Heart right ventricle (tissue), 16 donors: ENCODE data around the gene ZBED2. TPM values are rescaled to one million over a fixed set of nuclear protein-coding genes. Genes with fewer than 3 reads are reported as not detected.
"Not testable (repeated sequence)": the region's sequence is repeated elsewhere in the genome, so short reads cannot be mapped to it uniquely, and the experiment has no call there.

Experiments used
- ATAC-seq, 8 donors: fragments of 200-7000 bp; cut with Tn5 transposase; one replicate each; pipeline ENCODE4 v1.9.1; 2020; ENCODE audit warnings: mild to moderate bottlenecking in 8 of 8, moderate library complexity in 8 of 8, moderate number of reproducible peaks in 1 of 8
- DNase-seq, 2 donors: peaks; one replicate each; pipeline ENCODE4 v3.0.0-alpha.2; 2020
- H3K27ac ChIP-seq, 10 donors: fragments of 200-600 bp; sonication (generic) in 2 of 10; one replicate each; pipeline versions ENCODE4 v1.5.0 to v1.8.0; 2020 to 2022; ENCODE audit warnings: mild to moderate bottlenecking in 3 of 10
- H3K27me3 ChIP-seq, 7 donors: fragments of 200-600 bp; one replicate each; pipeline ENCODE4 v1.8.0; 2021 to 2022; ENCODE audit warnings: mild to moderate bottlenecking in 2 of 7
- H3K36me3 ChIP-seq, 9 donors: fragments of 200-600 bp; sonication (generic) in 1 of 9; one replicate each; pipeline versions ENCODE4 v1.5.0 to v1.8.0; 2020 to 2022; ENCODE audit warnings: mild to moderate bottlenecking in 2 of 9
- H3K4me1 ChIP-seq, 9 donors: fragments of 200-600 bp; sonication (generic) in 1 of 9; one replicate each; pipeline versions ENCODE4 v1.5.0 to v1.8.0; 2020 to 2022; ENCODE audit warnings: mild to moderate bottlenecking in 4 of 9
- H3K4me3 ChIP-seq, 10 donors: fragments of 200-600 bp; sonication (generic) in 2 of 10; one replicate each; pipeline versions ENCODE4 v1.5.0 to v1.8.0; 2020 to 2022; ENCODE audit warnings: mild to moderate bottlenecking in 7 of 10, moderate library complexity in 2 of 10
- H3K9me3 ChIP-seq, 11 donors: fragments of 200-600 bp in 10 of 11; sonication (generic) in 2 of 11; one replicate each; pipeline versions ENCODE4 v1.5.0 to v1.8.0; 2013 to 2022; ENCODE audit warnings: mild to moderate bottlenecking in 2 of 11, control low read depth in 1 of 11, moderate library complexity in 1 of 11
- WGBS, 2 donors: extraction: QIAGEN DNeasy Blood & Tissue Kit; methylation state at CpG; one replicate each; pipeline ENCODE4 v1.1.7; 2013; ENCODE audit warnings: inconsistent platforms in 1 of 2; 5-methylcytosine and 5-hydroxymethylcytosine counted together
- intact Hi-C, 10 donors: fragments of 100-400 bp; cut with DNase I; formaldehyde crosslinking; loops; one replicate each; pipeline versions ENCODE4 v1.11.1 to v1.14.2; 2022
- polyA plus RNA-seq, 2 donors: library from polyadenylated mRNA; stranded (reverse); fragments of 200-250 nt; gene quantifications; one replicate each; pipeline ENCODE4 v1.2.3, GENCODE V29; 2013
- total RNA-seq, 10 donors: library from RNA; stranded (reverse); fragmentation: NEBNext Ultra II Directional in 3 of 10; extraction: Animal tissue kit (Norgen Biotek cat#: 25700) in 3 of 10; gene quantifications; one replicate each; pipeline versions ENCODE4 v1.2.1 to v1.2.4, GENCODE V29; 2021 to 2023
- TF ChIP-seq, protein P1 (sequence below), 9 donors: fragments of 200-600 bp; sonication (generic) in 2 of 9; IDR thresholded peaks; one replicate each; pipeline versions ENCODE4 v1.5.0 to v1.8.0; 2021 to 2022; ENCODE audit warnings: antibody characterized with exemption in 9 of 9, mild to moderate bottlenecking in 5 of 9, moderate library complexity in 1 of 9
- donor health status: Arrhythmogenic right ventricular cardiomyopathy.
- donor health status: ischemic (EF 13 %, LVEDD 7.1; RV severe dilation, severe dysfunction).
- donor health status: healthy with polysubstance abuse.
- donor health status: DM: no; HTN: yes; CAD: no.
- donor health status: DM: no; HTN: no; CAD: no.
- donor health status: ischemic (EF 25% LVEDD 6.9; RV normal size, moderate dysfunction).
- donor health status: ischemic (EF 25% LVEDD 5.7; RV mildly dilated, moderate dysfunction).
- donor health status: healthy.
- donor health status: DM: yes; HTN: yes; CAD: no.
- donor health status: Ischemic cardiomyopathy.
- donor health status: ischemic (EF 35%, LVEDD 5.7; RV mildly dilated, moderate dysfunction).
- donor health status: nonischemic (EF 11% LVEDD 7.7; RV severe dilation, severe dysfunction).
- donor health status: DM: yes; HTN: yes; CAD: no.
- donor health status: PGD.
- donor health status: ischemic (EF 29% LVEDD 5.4; RV normal size, mild dysfunction).
- donor health status: nonischemic (EF 23%, LVEDD 6.1; RV moderate dilation, normal function).

The ZBED2 gene
- total and polyA plus RNA-seq, 12 donors, result 0.83 TPM; not detected in 11

DNA sequence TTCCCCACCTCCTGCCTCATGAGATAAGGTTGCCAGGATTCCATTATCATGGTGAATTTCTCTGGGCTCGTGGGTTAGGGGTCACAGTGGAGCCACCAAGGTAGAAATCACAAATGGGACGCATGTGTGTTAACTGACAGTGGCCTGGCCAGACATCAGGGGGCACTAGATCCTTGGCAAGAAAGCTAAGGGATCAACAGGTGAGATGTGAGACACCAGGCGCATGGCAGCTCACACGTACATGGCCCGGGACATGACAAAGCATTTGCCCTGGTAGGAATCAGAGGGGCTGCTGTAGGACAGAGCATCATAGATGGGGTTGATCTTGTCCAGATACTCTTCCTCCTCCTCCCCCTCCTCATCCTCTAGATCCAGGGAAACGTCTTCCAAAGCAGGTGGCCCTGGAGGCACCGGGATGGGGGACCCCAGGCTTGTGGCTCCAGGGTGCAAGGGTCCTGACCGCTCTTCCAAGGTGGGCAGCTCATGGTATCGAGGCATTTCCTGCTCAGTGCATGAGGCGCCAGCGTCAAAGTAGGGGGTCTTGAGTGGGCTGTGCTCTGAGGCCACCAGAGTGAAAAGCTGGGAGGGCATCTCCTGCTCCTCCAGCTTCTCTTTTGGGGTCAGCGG, 24.6 kb downstream of the ZBED2 start:
- H3K4me1 ChIP-seq, result no peaks in the 10 kb centered on the region
- intact Hi-C loops, result no loop called here
- no peak overlapping the region for H3K4me3 ChIP-seq
- DNase-seq (no peak), ATAC-seq (no peak)
- no peaks in the 10 kb centered on the region for H3K36me3 ChIP-seq
- TF ChIP-seq, protein P1, sequence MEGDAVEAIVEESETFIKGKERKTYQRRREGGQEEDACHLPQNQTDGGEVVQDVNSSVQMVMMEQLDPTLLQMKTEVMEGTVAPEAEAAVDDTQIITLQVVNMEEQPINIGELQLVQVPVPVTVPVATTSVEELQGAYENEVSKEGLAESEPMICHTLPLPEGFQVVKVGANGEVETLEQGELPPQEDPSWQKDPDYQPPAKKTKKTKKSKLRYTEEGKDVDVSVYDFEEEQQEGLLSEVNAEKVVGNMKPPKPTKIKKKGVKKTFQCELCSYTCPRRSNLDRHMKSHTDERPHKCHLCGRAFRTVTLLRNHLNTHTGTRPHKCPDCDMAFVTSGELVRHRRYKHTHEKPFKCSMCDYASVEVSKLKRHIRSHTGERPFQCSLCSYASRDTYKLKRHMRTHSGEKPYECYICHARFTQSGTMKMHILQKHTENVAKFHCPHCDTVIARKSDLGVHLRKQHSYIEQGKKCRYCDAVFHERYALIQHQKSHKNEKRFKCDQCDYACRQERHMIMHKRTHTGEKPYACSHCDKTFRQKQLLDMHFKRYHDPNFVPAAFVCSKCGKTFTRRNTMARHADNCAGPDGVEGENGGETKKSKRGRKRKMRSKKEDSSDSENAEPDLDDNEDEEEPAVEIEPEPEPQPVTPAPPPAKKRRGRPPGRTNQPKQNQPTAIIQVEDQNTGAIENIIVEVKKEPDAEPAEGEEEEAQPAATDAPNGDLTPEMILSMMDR (IDR thresholded peaks at IDR 0.05), result no peak
- WGBS, 2 donors, result 87 to 91% methylated on average over 12 of the region's 12 CpGs
- no peaks in the 10 kb centered on the region for H3K9me3 ChIP-seq
- peaks cover 0 to 8% (median 0%) of the 10 kb centered on the region in 7 donors for H3K27me3 ChIP-seq
- no peak overlapping the region for H3K27ac ChIP-seq

DNA sequence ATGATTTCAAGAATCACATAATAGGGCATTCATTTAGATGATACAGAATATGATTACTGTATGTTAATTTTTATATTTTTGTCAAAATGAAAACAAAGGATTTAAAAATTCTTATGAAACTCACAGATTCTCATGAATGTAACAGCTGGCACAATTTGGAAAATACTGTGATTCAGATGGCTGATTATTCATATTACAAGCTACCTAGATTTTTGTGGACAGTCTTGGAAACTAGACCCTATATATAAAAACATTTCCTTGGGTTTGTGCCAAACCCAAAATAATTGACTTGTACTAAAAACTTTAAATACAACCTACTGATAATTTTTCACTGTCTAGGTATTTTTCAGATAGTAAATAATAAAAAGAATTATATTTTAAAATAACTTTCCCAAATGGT, 26.2 kb downstream of the ZBED2 start:
- H3K36me3 ChIP-seq, result no peaks in the 10 kb centered on the region
- H3K27me3 ChIP-seq, result peaks cover 0 to 9% (median 5%) of the 10 kb centered on the region in 7 donors
- no peak overlapping the region for H3K4me3 ChIP-seq
- TF ChIP-seq, protein P1 (IDR thresholded peaks at IDR 0.05), result no peak
- intact Hi-C loops, result no loop called here
- H3K27ac ChIP-seq, result no peak overlapping the region
- H3K9me3 ChIP-seq, result no peaks in the 10 kb centered on the region
- no peak for ATAC-seq
- no peaks in the 10 kb centered on the region for H3K4me1 ChIP-seq
- DNase-seq, result no peak

DNA sequence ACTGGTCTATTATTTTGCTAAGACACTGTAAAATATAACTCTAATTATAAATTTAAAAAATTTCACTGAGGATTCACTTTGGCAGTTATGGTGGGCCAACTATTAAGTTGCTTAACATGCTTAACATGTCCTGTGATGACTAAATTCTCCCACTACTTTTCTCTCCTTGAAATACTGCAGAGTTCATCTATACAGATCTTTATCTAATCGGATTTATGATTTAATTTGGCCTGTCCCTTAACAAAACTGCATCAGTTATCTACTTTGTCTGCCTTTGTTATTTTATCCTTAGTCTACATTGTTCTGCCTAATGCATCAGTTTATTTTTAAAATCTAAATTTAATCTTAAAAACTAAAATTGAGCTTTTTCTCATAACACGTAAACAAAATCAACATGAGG, 26.8 kb downstream of the ZBED2 start:
- H3K27ac ChIP-seq, result no peak overlapping the region
- intact Hi-C loops, result no loop called here
- no peaks in the 10 kb centered on the region for H3K9me3 ChIP-seq
- ATAC-seq, result no peak
- H3K4me1 ChIP-seq, result no peaks in the 10 kb centered on the region
- WGBS, 2 donors, result 87 to 88% methylated on average over 2 of the region's 2 CpGs
- H3K36me3 ChIP-seq, result no peaks in the 10 kb centered on the region
- peaks cover 0 to 9% (median 5%) of the 10 kb centered on the region in 7 donors for H3K27me3 ChIP-seq
- no peak for DNase-seq
- no peak overlapping the region for H3K4me3 ChIP-seq
- TF ChIP-seq, protein P1 (IDR thresholded peaks at IDR 0.05), result no peak

DNA sequence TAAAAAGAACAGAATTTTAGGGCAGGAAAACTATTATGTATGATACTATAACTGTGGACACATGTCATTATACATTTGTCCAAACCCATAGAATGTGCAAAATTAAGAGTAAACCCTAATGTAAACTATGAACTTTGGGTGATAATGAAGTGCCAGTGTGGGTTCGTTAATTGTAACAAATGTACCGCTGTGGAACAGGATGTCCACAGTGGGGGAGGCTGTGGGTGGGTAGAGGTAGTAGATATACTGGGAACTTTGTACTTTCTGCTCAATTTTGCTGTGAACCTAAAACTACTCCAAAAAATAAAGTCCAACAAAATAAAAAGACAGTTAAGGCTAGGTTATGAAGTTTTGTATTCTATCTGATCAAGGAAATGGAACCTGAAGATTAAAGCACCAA, 28.3 kb downstream of the ZBED2 start:
- Histone ChIP-seq H3K27me3 (peaks cover 0 to 9% (median 3%) of the 10 kb centered on the region in 7 donors), H3K4me3 (no peak overlapping the region), H3K4me1 (no peaks in the 10 kb centered on the region), H3K36me3 (no peaks in the 10 kb centered on the region), H3K9me3 (no peaks in the 10 kb centered on the region), H3K27ac (no peak overlapping the region)
- ATAC-seq (no peak), DNase-seq (no peak)
- intact Hi-C loops, result no loop called here
- 46 to 56% methylated on average over 2 of the region's 2 CpGs for WGBS, 2 donors
- TF ChIP-seq, protein P1 (IDR thresholded peaks at IDR 0.05), result no peak

DNA sequence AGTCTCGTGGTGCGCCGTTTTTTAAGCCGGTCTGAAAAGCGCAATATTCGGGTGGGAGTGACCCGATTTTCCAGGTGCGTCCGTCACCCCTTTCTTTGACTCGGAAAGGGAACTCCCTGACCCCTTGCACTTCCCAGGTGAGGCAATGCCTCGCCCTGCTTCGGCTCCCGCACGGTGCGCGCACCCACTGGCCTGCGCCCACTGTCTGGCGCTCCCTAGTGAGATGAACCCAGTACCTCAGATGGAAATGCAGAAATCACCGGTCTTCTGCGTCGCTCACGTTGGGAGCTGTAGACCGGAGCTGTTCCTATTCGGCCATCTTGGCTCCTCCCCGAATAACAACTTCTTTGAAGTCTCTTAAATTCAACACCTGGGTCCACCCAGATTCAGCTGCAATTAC, 33.2 kb downstream of the ZBED2 start:
- H3K9me3 ChIP-seq, ATAC-seq, H3K36me3 ChIP-seq, H3K27ac ChIP-seq, H3K27me3 ChIP-seq, intact Hi-C loops, H3K4me3 ChIP-seq, H3K4me1 ChIP-seq, DNase-seq: not testable (repeated sequence)
- WGBS, 2 donors, result 89 to 92% methylated on average over 13 to 16 of the region's 25 CpGs
